ENCODE measurements around the gene ALG12.
"Not testable (repeated sequence)": the region's sequence is repeated elsewhere in the genome, so short reads cannot be mapped to it uniquely, and the experiment has no call there.

ALG12 gene

DNA sequence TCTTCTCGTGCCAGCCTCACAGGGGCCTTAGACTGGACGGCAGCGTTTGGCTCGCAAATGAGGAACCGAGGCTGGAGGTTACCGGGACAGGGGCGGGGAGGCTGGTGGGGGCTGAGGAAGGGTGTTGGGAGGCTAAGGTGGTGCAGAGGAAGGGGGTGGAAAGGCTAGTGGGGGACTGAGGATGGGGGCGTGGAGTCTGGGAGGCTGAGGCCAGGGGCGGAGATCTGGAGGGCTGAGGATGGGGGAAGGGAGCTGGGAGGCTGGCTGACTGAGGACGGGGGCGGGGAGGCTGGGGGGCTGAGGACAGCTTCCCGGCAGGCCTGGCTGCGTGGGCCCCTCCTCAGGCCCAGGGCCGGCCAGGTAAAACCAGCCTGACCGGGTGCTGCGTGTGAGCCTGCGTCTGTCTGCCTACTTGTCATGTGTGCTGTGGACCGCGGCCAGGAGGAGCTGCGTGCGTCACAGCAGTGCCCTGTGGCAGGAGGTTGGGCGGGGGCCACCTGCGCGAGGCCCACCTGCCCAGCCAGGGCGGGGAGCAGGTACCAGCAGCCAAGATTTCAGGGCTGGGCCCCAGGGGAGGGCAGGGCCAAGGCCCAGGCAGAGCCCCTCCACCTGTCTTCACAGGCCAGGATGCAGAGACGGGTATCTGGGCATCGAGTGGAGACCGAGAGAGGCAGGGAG, 32.9 kb upstream of the ALG12 start:
- no peak overlapping the region; the same call in 1 of the 2 replicates for H3K4me3 ChIP-seq (ENCODE audit: low read length)
- no peak overlapping the region for H3K27ac ChIP-seq (ENCODE audit: low read length)
- no CpG with 5 or more reads among the region's 28 CpGs for WGBS (ENCODE audit: insufficient coverage, insufficient read length)
- H3K36me3 ChIP-seq (ENCODE audit: control insufficient read depth, insufficient read depth, low read length), result no peaks in the 10 kb centered on the region; the same call in 1 of the 2 replicates
- DNase-seq (ENCODE audit: low read depth, low spot score), result no peak
- H3K4me1 ChIP-seq (ENCODE audit: control insufficient read depth, insufficient read depth, low read length), result peaks cover 14% of the 10 kb centered on the region
- H3K27me3 ChIP-seq (ENCODE audit: control insufficient read depth, insufficient read depth, low read length), result no peaks in the 10 kb centered on the region
- no peaks in the 10 kb centered on the region for H3K9me3 ChIP-seq (ENCODE audit: control insufficient read depth, insufficient read depth, low read length)

DNA sequence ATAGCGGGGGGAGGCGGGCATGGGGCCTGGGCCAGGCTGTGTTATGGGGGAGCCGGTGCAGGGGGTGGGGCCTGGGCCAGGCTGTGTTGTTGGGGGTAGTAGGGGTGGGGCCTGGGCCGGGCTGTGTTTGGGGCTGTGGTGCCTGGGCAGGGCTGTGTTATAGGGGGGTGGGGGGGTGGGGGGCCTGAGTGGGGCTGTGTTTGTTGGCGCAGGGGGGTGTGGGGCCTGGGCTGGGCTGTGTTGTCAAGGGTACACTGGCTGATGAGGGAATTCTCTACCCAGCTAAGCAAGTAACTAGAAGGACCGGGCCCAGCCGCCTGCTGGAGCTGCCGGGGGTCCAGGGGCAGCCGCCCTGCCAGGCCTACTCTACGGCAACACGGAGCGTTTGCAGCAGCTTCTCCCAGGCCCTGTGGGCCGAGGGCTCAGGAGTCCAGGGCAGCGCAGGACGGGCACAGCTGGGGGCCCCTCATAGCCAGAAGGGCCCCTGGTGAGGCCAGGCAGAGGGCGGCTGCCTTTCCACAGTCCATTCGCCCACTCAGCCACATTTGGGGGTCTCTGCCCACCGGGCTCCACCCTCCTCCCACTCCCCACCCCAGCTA, 32.3 kb upstream of the ALG12 start:
- DNase-seq (ENCODE audit: low read depth, low spot score), result no peak
- Histone ChIP-seq H3K27me3 (ENCODE audit: control insufficient read depth, insufficient read depth, low read length) (no peaks in the 10 kb centered on the region), H3K4me3 (ENCODE audit: low read length) (no peak overlapping the region), H3K36me3 (ENCODE audit: control insufficient read depth, insufficient read depth, low read length) (no peaks in the 10 kb centered on the region; the same call in 1 of the 2 replicates), H3K4me1 (ENCODE audit: control insufficient read depth, insufficient read depth, low read length) (peaks cover 16% of the 10 kb centered on the region), H3K27ac (ENCODE audit: low read length) (no peak overlapping the region), H3K9me3 (ENCODE audit: control insufficient read depth, insufficient read depth, low read length) (no peaks in the 10 kb centered on the region)
- WGBS (ENCODE audit: insufficient coverage, insufficient read length), result no CpG with 5 or more reads among the region's 18 CpGs

DNA sequence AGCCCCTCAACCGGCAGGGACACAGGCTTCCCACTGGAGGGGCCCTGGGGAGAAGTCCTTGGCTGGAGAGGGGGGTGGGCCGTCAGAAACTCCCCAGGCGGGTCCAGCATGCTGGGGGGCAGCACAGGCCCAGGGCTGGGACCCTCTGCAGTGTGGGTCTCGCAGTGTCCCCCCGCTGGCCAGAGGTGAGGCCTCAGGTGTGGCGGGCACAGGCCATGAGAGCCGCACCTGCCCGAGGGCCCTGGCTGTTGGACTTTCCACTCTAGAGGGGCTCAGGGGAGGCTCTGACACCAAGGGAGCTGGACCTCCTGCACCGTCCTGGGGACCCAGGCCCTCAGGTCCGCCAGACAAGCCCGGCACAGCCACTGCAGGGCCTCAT, 31.7 kb upstream of the ALG12 start:
- Histone ChIP-seq H3K36me3 (ENCODE audit: control insufficient read depth, insufficient read depth, low read length) (no peaks in the 10 kb centered on the region; the same call in 1 of the 2 replicates), H3K4me3 (ENCODE audit: low read length) (no peak overlapping the region), H3K9me3 (ENCODE audit: control insufficient read depth, insufficient read depth, low read length) (no peaks in the 10 kb centered on the region), H3K27me3 (ENCODE audit: control insufficient read depth, insufficient read depth, low read length) (no peaks in the 10 kb centered on the region), H3K27ac (ENCODE audit: low read length) (no peak overlapping the region), H3K4me1 (ENCODE audit: control insufficient read depth, insufficient read depth, low read length) (peaks cover 16% of the 10 kb centered on the region)
- no CpG with 5 or more reads among the region's 11 CpGs for WGBS (ENCODE audit: insufficient coverage, insufficient read length)
- DNase-seq (ENCODE audit: low read depth, low spot score), result no peak

DNA sequence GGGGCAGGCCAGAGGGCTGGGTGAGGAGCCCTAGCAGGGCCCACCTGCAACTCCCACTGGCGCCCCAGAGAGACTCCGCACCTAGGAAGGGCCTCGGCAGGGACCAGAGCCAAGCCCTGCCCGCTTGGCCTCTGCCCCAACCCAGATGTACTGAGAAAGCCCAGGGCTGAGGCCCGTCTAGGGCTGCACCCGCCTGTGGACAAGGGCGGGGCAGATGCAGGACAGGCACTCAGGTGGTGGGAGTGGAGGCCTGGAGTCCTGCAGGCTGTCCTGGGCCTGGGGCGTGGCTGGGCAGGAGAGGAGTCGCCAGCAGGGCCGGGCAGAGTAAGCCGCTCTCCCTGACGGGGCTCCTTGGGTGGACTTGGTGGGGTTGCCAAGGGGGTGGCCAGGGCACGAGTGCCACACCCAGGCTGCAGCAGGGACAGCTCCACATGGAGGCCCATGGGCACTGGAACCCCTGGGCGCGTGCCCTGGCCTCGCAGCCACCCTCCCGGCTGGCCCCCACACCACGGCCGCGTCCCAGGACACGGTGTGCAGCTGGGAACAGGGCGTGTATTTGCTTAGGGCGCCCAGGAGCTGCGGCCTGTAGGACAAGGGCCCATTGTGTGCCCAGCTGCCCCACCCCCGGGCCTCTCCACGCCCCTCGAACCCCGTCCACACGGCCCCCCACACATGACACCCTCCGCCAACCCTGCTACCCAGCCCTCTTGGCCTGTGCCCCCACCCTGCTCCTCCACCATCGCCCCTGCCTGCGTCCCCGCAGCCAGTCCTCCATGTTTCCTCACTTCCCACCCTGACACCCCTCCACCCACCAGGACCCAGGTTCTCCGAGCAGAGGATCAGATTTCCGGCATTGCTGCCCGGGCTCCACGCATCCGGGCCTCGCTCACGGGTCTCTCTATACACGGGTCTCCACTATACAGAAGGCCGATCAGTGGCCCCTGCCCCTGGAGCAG, 31.0 kb upstream of the ALG12 start:
- WGBS (ENCODE audit: insufficient coverage, insufficient read length), result no CpG with 5 or more reads among the region's 42 CpGs
- Histone ChIP-seq H3K4me3 (ENCODE audit: low read length) (no peak overlapping the region), H3K4me1 (ENCODE audit: control insufficient read depth, insufficient read depth, low read length) (peaks cover 16% of the 10 kb centered on the region)

DNA sequence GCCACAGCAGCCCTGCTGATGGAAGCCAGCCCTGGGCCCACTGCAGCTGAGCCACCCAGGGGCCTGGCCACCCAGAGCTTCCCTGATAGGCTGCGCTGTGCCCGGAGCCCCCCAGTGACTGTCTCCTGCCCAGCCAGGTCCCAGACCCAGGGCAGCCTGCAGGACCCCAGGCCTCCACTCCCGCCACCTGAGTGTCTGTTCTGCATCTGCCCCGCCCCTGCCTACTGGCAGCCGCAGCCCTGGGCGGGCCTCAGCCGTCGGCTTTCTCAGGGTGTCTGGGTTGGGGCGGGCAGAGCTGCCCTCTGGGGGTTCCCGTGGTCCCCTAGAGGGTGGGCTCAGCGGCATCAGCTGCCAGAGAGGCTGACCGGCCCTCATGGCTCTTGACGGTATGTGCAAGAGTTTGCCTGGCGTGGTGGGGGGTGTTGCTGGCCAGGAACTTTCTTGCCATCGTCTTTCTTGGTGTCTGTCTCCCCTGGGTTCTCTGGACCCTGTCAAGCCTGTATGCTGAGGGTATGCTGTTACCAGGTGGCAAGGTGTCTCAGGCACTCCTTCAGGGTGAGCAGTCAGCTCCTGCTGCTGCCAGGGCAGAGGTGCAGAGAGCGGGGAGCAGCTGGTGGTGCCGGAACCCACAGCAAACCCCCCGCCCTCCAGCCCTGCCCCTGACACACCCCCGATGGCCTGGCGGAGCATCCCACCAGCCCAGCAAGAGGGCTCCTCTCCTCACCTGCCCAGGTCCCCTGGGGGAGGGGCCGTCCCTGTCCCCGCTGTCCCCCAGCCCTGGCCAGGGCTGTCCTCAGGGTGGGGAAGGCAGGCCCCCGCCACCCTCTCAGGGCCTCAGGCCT, 30.1 kb upstream of the ALG12 start:
- Histone ChIP-seq H3K4me1 (ENCODE audit: control insufficient read depth, insufficient read depth, low read length) (peaks cover 16% of the 10 kb centered on the region), H3K27me3 (ENCODE audit: control insufficient read depth, insufficient read depth, low read length) (no peaks in the 10 kb centered on the region), H3K27ac (ENCODE audit: low read length) (no peak overlapping the region), H3K9me3 (ENCODE audit: control insufficient read depth, insufficient read depth, low read length) (no peaks in the 10 kb centered on the region), H3K4me3 (ENCODE audit: low read length) (no peak overlapping the region), H3K36me3 (ENCODE audit: control insufficient read depth, insufficient read depth, low read length) (no peaks in the 10 kb centered on the region; the same call in 1 of the 2 replicates)
- DNase-seq (ENCODE audit: low read depth, low spot score), result no peak
- no CpG with 5 or more reads among the region's 23 CpGs for WGBS (ENCODE audit: insufficient coverage, insufficient read length)

More for the DNA sequence above, 31.0 kb upstream of the ALG12 start:
- DNase-seq (ENCODE audit: low read depth, low spot score), result no peak
- Histone ChIP-seq H3K27ac (ENCODE audit: low read length) (no peak overlapping the region), H3K27me3 (ENCODE audit: control insufficient read depth, insufficient read depth, low read length) (no peaks in the 10 kb centered on the region), H3K36me3 (ENCODE audit: control insufficient read depth, insufficient read depth, low read length) (no peaks in the 10 kb centered on the region; the same call in 1 of the 2 replicates), H3K9me3 (ENCODE audit: control insufficient read depth, insufficient read depth, low read length) (no peaks in the 10 kb centered on the region)

DNA sequence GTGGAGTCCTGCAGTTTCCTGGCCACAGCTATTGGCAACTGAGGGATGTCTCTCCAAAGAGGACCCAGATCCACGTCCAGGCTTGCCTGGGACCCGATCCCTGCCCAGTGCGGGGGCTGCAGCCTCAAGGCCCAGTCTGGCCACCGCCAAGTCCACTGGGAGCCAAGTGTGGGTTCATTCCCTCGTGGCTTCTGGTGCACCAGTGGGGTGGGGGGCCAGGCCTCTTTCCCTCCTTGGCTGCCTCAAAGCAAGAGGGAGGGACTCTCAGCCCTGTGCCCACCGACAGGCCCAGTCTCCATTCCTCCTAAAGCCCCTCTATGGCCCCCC, 29.0 kb upstream of the ALG12 start:
- Histone ChIP-seq H3K9me3 (ENCODE audit: control insufficient read depth, insufficient read depth, low read length) (no peaks in the 10 kb centered on the region), H3K27ac (ENCODE audit: low read length) (no peak overlapping the region), H3K4me1 (ENCODE audit: control insufficient read depth, insufficient read depth, low read length) (peaks cover 15% of the 10 kb centered on the region), H3K4me3 (ENCODE audit: low read length) (no peak overlapping the region), H3K27me3 (ENCODE audit: control insufficient read depth, insufficient read depth, low read length) (no peaks in the 10 kb centered on the region), H3K36me3 (ENCODE audit: control insufficient read depth, insufficient read depth, low read length) (no peaks in the 10 kb centered on the region; the same call in 1 of the 2 replicates)
- WGBS (ENCODE audit: insufficient coverage, insufficient read length), result no CpG with 5 or more reads among the region's 6 CpGs
- no peak for DNase-seq (ENCODE audit: low read depth, low spot score)

DNA sequence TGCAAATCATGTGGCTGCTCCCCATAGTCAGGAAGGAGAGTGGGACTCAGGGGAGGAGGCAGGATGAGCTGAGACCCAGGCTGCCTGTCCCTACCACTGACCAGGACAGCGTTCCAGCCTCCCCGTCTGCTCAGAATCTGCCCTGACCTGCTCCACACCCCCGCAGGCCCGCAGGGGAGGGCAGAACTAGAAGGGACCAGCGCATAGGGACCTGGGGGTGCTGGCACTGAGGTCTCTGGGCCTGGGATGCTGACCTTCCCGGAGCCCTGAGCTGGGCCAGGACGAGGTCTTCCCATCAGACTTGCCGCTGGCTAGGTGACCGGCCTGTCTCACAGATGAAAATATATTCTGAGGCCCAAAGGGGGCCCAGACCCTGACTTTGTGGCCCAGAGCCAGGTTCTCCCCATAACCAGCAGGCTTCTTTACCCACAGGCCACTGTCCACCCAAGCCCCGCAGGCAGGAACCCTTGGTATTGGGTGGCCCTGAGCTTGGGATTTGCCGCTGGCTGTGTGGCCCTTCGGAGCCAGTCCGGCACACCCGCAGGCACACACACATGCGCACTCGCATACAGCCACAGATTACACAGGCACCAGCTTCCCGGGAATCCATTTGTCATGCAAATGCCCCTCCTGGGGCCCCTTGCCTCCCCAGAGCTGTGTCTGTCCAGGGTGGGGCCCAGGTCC, 28.5 kb upstream of the ALG12 start:
- no CpG with 5 or more reads among the region's 17 CpGs for WGBS (ENCODE audit: insufficient coverage, insufficient read length)
- H3K27ac ChIP-seq (ENCODE audit: low read length), result no peak overlapping the region
- H3K4me3 ChIP-seq (ENCODE audit: low read length), result no peak overlapping the region
- H3K9me3 ChIP-seq (ENCODE audit: control insufficient read depth, insufficient read depth, low read length), result no peaks in the 10 kb centered on the region
- no peak for DNase-seq (ENCODE audit: low read depth, low spot score)
- peaks cover 15% of the 10 kb centered on the region for H3K4me1 ChIP-seq (ENCODE audit: control insufficient read depth, insufficient read depth, low read length)
- H3K36me3 ChIP-seq (ENCODE audit: control insufficient read depth, insufficient read depth, low read length), result no peaks in the 10 kb centered on the region; the same call in 1 of the 2 replicates
- H3K27me3 ChIP-seq (ENCODE audit: control insufficient read depth, insufficient read depth, low read length), result no peaks in the 10 kb centered on the region

DNA sequence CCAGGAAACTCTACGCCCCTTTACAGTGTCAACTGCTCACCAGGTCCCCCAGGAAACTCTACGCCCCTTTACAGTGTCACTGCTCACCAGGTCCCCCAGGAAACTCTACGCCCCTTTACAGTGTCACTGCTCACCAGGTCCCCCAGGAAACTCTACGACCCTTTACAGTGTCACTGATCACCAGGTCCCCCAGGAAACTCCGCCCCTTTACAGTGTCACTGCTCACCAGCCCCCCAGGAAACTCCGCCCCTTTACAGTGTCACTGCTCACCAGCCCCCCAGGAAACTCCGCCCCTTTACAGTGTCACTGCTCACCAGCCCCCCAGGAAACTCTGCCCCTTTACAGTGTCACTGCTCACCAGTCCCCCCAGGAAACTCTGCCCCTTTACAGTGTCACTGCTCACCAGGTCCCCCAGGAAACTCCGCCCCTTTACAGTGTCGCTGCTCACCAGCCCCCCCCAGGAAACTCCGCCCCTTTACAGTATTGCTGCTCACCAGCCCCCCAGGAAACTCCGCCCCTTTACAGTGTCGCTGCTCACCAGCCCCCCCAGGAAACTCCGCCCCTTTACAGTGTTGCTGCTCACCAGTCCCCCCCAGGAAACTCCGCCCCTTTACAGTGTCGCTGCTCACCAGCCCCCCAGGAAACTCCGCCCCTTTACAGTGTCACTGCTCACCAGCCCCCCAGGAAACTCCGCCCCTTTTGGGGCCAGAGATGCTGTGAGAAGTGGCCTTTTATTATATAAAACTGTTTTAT, 27.0 kb upstream of the ALG12 start:
- H3K4me3 ChIP-seq (ENCODE audit: low read length); DNase-seq (ENCODE audit: low read depth, low spot score); H3K27me3 ChIP-seq (ENCODE audit: control insufficient read depth, insufficient read depth, low read length); H3K27ac ChIP-seq (ENCODE audit: low read length); H3K36me3 ChIP-seq (ENCODE audit: control insufficient read depth, insufficient read depth, low read length); H3K9me3 ChIP-seq (ENCODE audit: control insufficient read depth, insufficient read depth, low read length): not testable (repeated sequence)
- H3K4me1 ChIP-seq (ENCODE audit: control insufficient read depth, insufficient read depth, low read length), result peaks cover 13% of the 10 kb centered on the region
- WGBS (ENCODE audit: insufficient coverage, insufficient read length), result no CpG with 5 or more reads among the region's 17 CpGs

DNA sequence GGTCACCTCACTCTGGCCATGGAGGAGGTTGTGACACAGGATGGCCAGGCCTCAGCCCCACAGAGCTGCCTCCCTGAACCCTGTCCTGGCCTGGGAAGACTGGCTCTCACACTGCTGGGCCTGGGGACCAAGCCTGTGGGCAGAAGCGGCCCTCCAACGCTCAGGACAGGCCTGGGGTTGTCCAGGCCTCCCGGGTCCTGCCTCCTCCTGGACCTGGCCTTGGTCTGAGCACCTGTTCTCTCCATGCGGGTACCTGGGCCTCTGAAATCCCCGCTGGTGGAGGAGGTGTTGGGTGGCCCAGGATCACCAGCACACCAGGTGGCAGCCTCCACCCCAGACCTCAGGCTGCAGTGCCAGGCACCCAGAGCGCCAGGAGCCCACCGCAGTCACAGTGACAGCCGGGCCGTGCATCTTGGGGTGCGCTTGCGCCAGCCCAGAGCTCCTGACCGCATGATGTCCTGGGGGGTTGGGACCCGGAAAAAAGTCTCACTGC, 26.2 kb upstream of the ALG12 start:
- Histone ChIP-seq H3K36me3 (ENCODE audit: control insufficient read depth, insufficient read depth, low read length) (no peaks in the 10 kb centered on the region), H3K4me3 (ENCODE audit: low read length) (no peak overlapping the region), H3K4me1 (ENCODE audit: control insufficient read depth, insufficient read depth, low read length) (peaks cover 12% of the 10 kb centered on the region), H3K27ac (ENCODE audit: low read length) (no peak overlapping the region), H3K9me3 (ENCODE audit: control insufficient read depth, insufficient read depth, low read length) (no peaks in the 10 kb centered on the region), H3K27me3 (ENCODE audit: control insufficient read depth, insufficient read depth, low read length) (no peaks in the 10 kb centered on the region)
- no peak for DNase-seq (ENCODE audit: low read depth, low spot score)
- WGBS (ENCODE audit: insufficient coverage, insufficient read length), result no CpG with 5 or more reads among the region's 13 CpGs

Data from iPS DF 6.9 (cell line).